ENCODE measurements around the gene NIN.

GRCh38 chr14:50806241-50806933, 24.6 kb downstream of the NIN start:
- TF ChIP-seq EZH2 (IDR thresholded peaks at IDR 0.05) (no peak), POLR2AphosphoS5 (IDR thresholded peaks at IDR 0.05; ENCODE audit: borderline replicate concordance, low read depth, low read length) (no peak), FOXP2 (optimal IDR thresholded peaks at IDR 0.05; ENCODE audit: control extremely low read depth, extremely low read length, insufficient read depth) (no peak)
